Activated naive CD4-positive, alpha-beta T cell treated with anti-CD3 and anti-CD28 coated beads, Interleukin-2, amount 50 U/mL, for 72 hours (primary cell): ENCODE results near the gene ALKBH8. TPM values are rescaled to one million over a fixed set of nuclear protein-coding genes. Genes with fewer than 3 reads are reported as not detected.
"Not testable (repeated sequence)": the region's sequence is repeated elsewhere in the genome, so short reads cannot be mapped to it uniquely, and the experiment has no call there.

Experiments used
- ATAC-seq, 2 donors: fragments of 150-1000 bp; cut with Tn5 transposase; 2 replicates each; pipeline ENCODE4 v1.10.0; 2021; ENCODE audit warnings: mild to moderate bottlenecking in 2 of 2, moderate library complexity in 2 of 2
- DNase-seq, 2 donors: peaks; one replicate each; pipeline ENCODE4 v3.0.0; 2021 to 2022; ENCODE audit warnings: low spot score in 2 of 2
- H3K27ac Mint-ChIP-seq, 2 donors: one replicate each; pipeline ENCODE4 v1.8.0; 2022; ENCODE audit warnings: mild to moderate bottlenecking in 2 of 2, mixed read lengths in 2 of 2
- H3K36me3 Mint-ChIP-seq, 2 donors: one replicate each; pipeline ENCODE4 v1.8.0; 2022; ENCODE audit warnings: mixed read lengths in 2 of 2
- H3K9me3 Mint-ChIP-seq, 2 donors: one replicate each; pipeline ENCODE4 v1.8.0; 2022; ENCODE audit warnings: mixed read lengths in 2 of 2
- total RNA-seq, 2 donors: library from RNA; stranded (reverse); gene quantifications; one replicate each; pipeline ENCODE4 v1.2.3, GENCODE V29; 2022

Gene ALKBH8
- total RNA-seq, 2 donors from 2014 or later: 4.3 to 10.3 TPM

GRCh38 chr11:107587306-107587979 lies 21.9 kb upstream of the ALKBH8 start:
- no peak for DNase-seq
- Mint-ChIP-seq H3K27ac (no peak overlapping the region), H3K36me3 (peaks cover 0 to 6% of the 10 kb centered on the region in 2 donors), H3K9me3 (peaks cover 0 to 4% of the 10 kb centered on the region in 2 donors)
- ATAC-seq: no peak

GRCh38 chr11:107583629-107584195 lies 18.2 kb upstream of the ALKBH8 start:
- peaks cover 0 to 6% of the 10 kb centered on the region in 2 donors for H3K36me3 Mint-ChIP-seq
- H3K9me3 Mint-ChIP-seq: peaks cover 7% of the 10 kb centered on the region in 2 donors
- peak; percentile 77 to 79 for ATAC-seq
- H3K27ac Mint-ChIP-seq: no peak overlapping the region
- no peak for DNase-seq

- no peak for DNase-seq
- H3K36me3 Mint-ChIP-seq: no peaks in the 10 kb centered on the region
- ATAC-seq: no peak
- peaks cover 4 to 7% of the 10 kb centered on the region in 2 donors for H3K9me3 Mint-ChIP-seq
- no peak overlapping the region for H3K27ac Mint-ChIP-seq
These were observed 15.6 kb upstream of the ALKBH8 start for GRCh38 chr11:107581147-107581546.

GRCh38 chr11:107579169-107579568 lies 13.6 kb upstream of the ALKBH8 start:
- not testable (repeated sequence) for H3K36me3 Mint-ChIP-seq, ATAC-seq, H3K27ac Mint-ChIP-seq, DNase-seq, H3K9me3 Mint-ChIP-seq

- Mint-ChIP-seq H3K27ac (no peak overlapping the region), H3K36me3 (no peaks in the 10 kb centered on the region), H3K9me3 (peaks cover 4 to 7% of the 10 kb centered on the region in 2 donors)
- no peak for ATAC-seq
- DNase-seq: no peak
These were observed 11.8 kb upstream of the ALKBH8 start for GRCh38 chr11:107577346-107577711.

GRCh38 chr11:107576497-107577345 lies 11.2 kb upstream of the ALKBH8 start:
- not testable (repeated sequence) for H3K9me3 Mint-ChIP-seq, H3K36me3 Mint-ChIP-seq, H3K27ac Mint-ChIP-seq
- peak in 1 of 2 donors; percentile 51 for ATAC-seq
- DNase-seq: peak in 1 of 2 donors; percentile 57

- H3K27ac Mint-ChIP-seq: no peak overlapping the region
- no peaks in the 10 kb centered on the region for H3K9me3 Mint-ChIP-seq
- no peak for ATAC-seq
- H3K36me3 Mint-ChIP-seq: no peaks in the 10 kb centered on the region
- no peak for DNase-seq
These were observed 7.9 kb upstream of the ALKBH8 start for GRCh38 chr11:107573438-107573837.

GRCh38 chr11:107570015-107570414 lies 4.5 kb upstream of the ALKBH8 start:
- Mint-ChIP-seq H3K27ac (peak overlapping the region in 1 of 2 donors; percentile 57), H3K9me3 (peaks cover 4 to 10% of the 10 kb centered on the region in 2 donors), H3K36me3 (peaks cover 0 to 15% of the 10 kb centered on the region in 2 donors)
- ATAC-seq (no peak), DNase-seq (no peak)

- peaks cover 0 to 17% of the 10 kb centered on the region in 2 donors for H3K36me3 Mint-ChIP-seq
- no peak for ATAC-seq
- H3K27ac Mint-ChIP-seq: no peak overlapping the region
- no peak for DNase-seq
- H3K9me3 Mint-ChIP-seq: peaks cover 4 to 10% of the 10 kb centered on the region in 2 donors
These were observed 2.3 kb upstream of the ALKBH8 start for GRCh38 chr11:107567739-107568335.

- peak overlapping the region in 1 of 2 donors; percentile 94 for H3K27ac Mint-ChIP-seq
- H3K36me3 Mint-ChIP-seq: peaks cover 0 to 17% of the 10 kb centered on the region in 2 donors
- H3K9me3 Mint-ChIP-seq: peaks cover 4 to 10% of the 10 kb centered on the region in 2 donors
These were observed 1.0 kb upstream of the ALKBH8 start for GRCh38 chr11:107566569-107566968.

GRCh38 chr11:107565955-107566501 lies 493 bp upstream of the ALKBH8 start:
- ATAC-seq: peak in 1 of 2 donors; percentile 16
- peaks cover 0 to 17% of the 10 kb centered on the region in 2 donors for H3K36me3 Mint-ChIP-seq
- peak overlapping the region; percentile 92 to 94 for H3K27ac Mint-ChIP-seq
- DNase-seq, H3K9me3 Mint-ChIP-seq: not testable (repeated sequence)

More at GRCh38 chr11:107566569-107566968, 1.0 kb upstream of the ALKBH8 start:
- ATAC-seq (no peak), DNase-seq (no peak)

- Mint-ChIP-seq H3K9me3 (peaks cover 4 to 10% of the 10 kb centered on the region in 2 donors), H3K27ac (peak overlapping the region; percentile 92 to 94), H3K36me3 (peaks cover 0 to 17% of the 10 kb centered on the region in 2 donors)
- ATAC-seq: peak in 1 of 2 donors; percentile 1
- DNase-seq: no peak
These were observed 687 bp downstream of the ALKBH8 start for GRCh38 chr11:107564877-107565218.

- ATAC-seq (peak in 1 of 2 donors; percentile 17), DNase-seq (no peak)
- Mint-ChIP-seq H3K36me3 (peaks cover 7 to 22% of the 10 kb centered on the region in 2 donors), H3K9me3 (peaks cover 4 to 10% of the 10 kb centered on the region in 2 donors), H3K27ac (peak overlapping the region in 1 of 2 donors; percentile 94)
These were observed 1.8 kb downstream of the ALKBH8 start for GRCh38 chr11:107563702-107564101.

GRCh38 chr11:107562647-107563208 lies 2.8 kb downstream of the ALKBH8 start:
- peaks cover 4 to 10% of the 10 kb centered on the region in 2 donors for H3K9me3 Mint-ChIP-seq
- DNase-seq (no peak), ATAC-seq (peak; percentile 69 to 74)
- H3K27ac Mint-ChIP-seq: peak overlapping the region; percentile 38 to 94
- peaks cover 7 to 22% of the 10 kb centered on the region in 2 donors for H3K36me3 Mint-ChIP-seq

- H3K27ac Mint-ChIP-seq: peak overlapping the region; percentile 12 to 94
- no peak for DNase-seq
- no peak for ATAC-seq
- peaks cover 7 to 22% of the 10 kb centered on the region in 2 donors for H3K36me3 Mint-ChIP-seq
- peaks cover 4 to 6% of the 10 kb centered on the region in 2 donors for H3K9me3 Mint-ChIP-seq
These were observed 3.8 kb downstream of the ALKBH8 start for GRCh38 chr11:107561688-107562087.

- ATAC-seq (no peak), DNase-seq (no peak)
- Mint-ChIP-seq H3K9me3 (no peaks in the 10 kb centered on the region), H3K36me3 (no peaks in the 10 kb centered on the region), H3K27ac (no peak overlapping the region)
These were observed 15.2 kb downstream of the ALKBH8 start for GRCh38 chr11:107550304-107550703.
